Activated CD8-positive, alpha-beta T cell treated with anti-CD3 and anti-CD28 coated beads for 36 hours (primary cell): ENCODE data around the gene BAD. TPM values are rescaled to one million over a fixed set of nuclear protein-coding genes. Genes with fewer than 3 reads are reported as not detected.

Experiments used
- ATAC-seq: fragments of 200-7000 bp; cut with Tn5 transposase; one replicate; pipeline ENCODE4 v1.10.0; 2021; ENCODE audit warnings: mild to moderate bottlenecking, moderate library complexity
- CTCF ChIA-PET: fragments of 350-600 bp; sonication (Branson Sonifier 250); formaldehyde crosslinking; loops from one replicate; lab custom pipeline; 2021; ENCODE audit warnings: antibody characterized with exemption; lab: Charles Lee
- POLR2A ChIA-PET: fragments of 350-600 bp; sonication (Branson Sonifier 250); formaldehyde crosslinking; loops from one replicate; lab custom pipeline; 2021; ENCODE audit warnings: antibody characterized with exemption; lab: Charles Lee
- DNase-seq: peaks from one replicate; pipeline ENCODE4 v3.0.0-alpha.2; 2020
- H3K27ac Mint-ChIP-seq: one replicate; pipeline ENCODE4 v1.8.0; 2021; ENCODE audit warnings: mild to moderate bottlenecking, mixed read lengths
- H3K27me3 Mint-ChIP-seq: one replicate; pipeline ENCODE4 v1.8.0; 2021; ENCODE audit warnings: mixed read lengths
- H3K36me3 Mint-ChIP-seq: one replicate; pipeline ENCODE4 v1.8.0; 2021; ENCODE audit warnings: low read depth, mixed read lengths
- H3K4me1 Mint-ChIP-seq: one replicate; pipeline ENCODE4 v1.8.0; 2021; ENCODE audit warnings: low read depth, mixed read lengths
- H3K4me3 Mint-ChIP-seq: one replicate; pipeline ENCODE4 v1.8.0; 2021; ENCODE audit warnings: mild to moderate bottlenecking, moderate library complexity, mixed read lengths
- H3K9me3 Mint-ChIP-seq: one replicate; pipeline ENCODE4 v1.8.0; 2021; ENCODE audit warnings: mixed read lengths
- intact Hi-C: fragments of 100-400 bp; cut with micrococcal nuclease; formaldehyde crosslinking; loops from one replicate; pipeline ENCODE4 v1.10.0; 2022
- total RNA-seq, 2 experiments: library from RNA; stranded (reverse); gene quantifications; one replicate each; pipeline ENCODE4 v1.2.3, GENCODE V29; 2021
- TF ChIP-seq, protein P1 (sequence below): fragments of 200-600 bp; IDR thresholded peaks from one replicate; pipeline ENCODE4 v1.8.0; 2022; ENCODE audit warnings: antibody characterized with exemption, mild to moderate bottlenecking

The BAD gene
- total RNA-seq, 2 experiments from 2014 or later: 17.2 to 17.7 TPM

DNA sequence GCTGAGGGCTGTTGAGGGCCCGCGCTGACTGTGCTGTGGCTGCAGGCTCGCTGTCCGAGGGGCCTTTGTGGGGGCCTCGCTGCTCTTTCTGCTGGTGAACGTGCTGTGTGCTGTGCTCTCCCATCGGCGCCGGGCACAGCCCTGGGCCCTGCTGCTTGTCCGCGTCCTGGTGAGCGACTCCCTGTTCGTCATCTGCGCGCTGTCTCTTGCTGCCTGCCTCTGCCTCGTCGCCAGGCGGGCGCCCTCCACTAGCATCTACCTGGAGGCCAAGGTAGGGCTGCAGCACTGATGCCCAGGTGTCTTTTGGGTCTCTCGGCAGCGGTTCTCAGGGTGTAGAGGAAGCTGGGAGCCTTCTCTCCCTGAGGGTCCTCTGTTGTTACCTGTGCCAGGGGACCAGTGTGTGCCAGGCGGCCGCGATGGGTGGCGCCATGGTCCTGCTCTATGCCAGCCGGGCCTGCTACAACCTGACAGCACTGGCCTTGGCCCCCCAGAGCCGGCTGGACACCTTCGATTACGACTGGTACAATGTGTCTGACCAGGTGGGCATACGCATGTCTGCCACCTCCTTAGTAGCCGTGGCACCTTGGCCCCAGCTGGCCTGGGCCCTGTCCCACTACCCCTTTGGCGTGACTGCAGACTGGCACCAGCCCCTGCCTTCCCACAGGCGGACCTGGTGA, 3.3 kb upstream of the BAD start:
- peaks cover 17% of the 10 kb centered on the region for H3K4me1 Mint-ChIP-seq
- intact Hi-C loops: no loop called here
- H3K36me3 Mint-ChIP-seq: peaks cover 2% of the 10 kb centered on the region
- CTCF ChIA-PET: interaction anchor here (1.0 to 8.1 kb wide), 2 partner anchors 15 to 81 kb away, joined by 3 to 77 read pairs; partner anchors contain the start of genes CATSPERZ, ESRRA and FERMT3
- H3K27ac Mint-ChIP-seq: no peak overlapping the region
- H3K27me3 Mint-ChIP-seq: peaks cover 13% of the 10 kb centered on the region
- H3K4me3 Mint-ChIP-seq: no peak overlapping the region
- TF ChIP-seq, protein P1, sequence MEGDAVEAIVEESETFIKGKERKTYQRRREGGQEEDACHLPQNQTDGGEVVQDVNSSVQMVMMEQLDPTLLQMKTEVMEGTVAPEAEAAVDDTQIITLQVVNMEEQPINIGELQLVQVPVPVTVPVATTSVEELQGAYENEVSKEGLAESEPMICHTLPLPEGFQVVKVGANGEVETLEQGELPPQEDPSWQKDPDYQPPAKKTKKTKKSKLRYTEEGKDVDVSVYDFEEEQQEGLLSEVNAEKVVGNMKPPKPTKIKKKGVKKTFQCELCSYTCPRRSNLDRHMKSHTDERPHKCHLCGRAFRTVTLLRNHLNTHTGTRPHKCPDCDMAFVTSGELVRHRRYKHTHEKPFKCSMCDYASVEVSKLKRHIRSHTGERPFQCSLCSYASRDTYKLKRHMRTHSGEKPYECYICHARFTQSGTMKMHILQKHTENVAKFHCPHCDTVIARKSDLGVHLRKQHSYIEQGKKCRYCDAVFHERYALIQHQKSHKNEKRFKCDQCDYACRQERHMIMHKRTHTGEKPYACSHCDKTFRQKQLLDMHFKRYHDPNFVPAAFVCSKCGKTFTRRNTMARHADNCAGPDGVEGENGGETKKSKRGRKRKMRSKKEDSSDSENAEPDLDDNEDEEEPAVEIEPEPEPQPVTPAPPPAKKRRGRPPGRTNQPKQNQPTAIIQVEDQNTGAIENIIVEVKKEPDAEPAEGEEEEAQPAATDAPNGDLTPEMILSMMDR: no peak
- DNase-seq: no peak
- POLR2A ChIA-PET: interaction anchor here (1.4 to 1.7 kb wide), 2 partner anchors 17 kb away, joined by 6 read pairs; partner anchors contain the start of gene ESRRA
- ATAC-seq: no peak
- H3K9me3 Mint-ChIP-seq: no peaks in the 10 kb centered on the region

- Mint-ChIP-seq H3K4me1 (peaks cover 18% of the 10 kb centered on the region), H3K36me3 (peaks cover 4% of the 10 kb centered on the region), H3K27ac (peak overlapping the region; percentile 55), H3K27me3 (peaks cover 9% of the 10 kb centered on the region), H3K9me3 (no peaks in the 10 kb centered on the region), H3K4me3 (peak overlapping the region; percentile 80)
- intact Hi-C loops: no loop called here
- ChIA-PET CTCF (interaction anchor here (8.1 kb wide), 1 partner anchor 16 kb away, joined by 77 read pairs; the partner anchor contains the start of genes CATSPERZ and ESRRA), POLR2A (interaction anchor here (1.4 to 1.7 kb wide), 2 partner anchors 16 to 18 kb away, joined by 6 read pairs; partner anchors contain the start of gene ESRRA)
- ATAC-seq (no peak), DNase-seq (no peak)
- TF ChIP-seq, protein P1: no peak
Observed at GRCh38 chr11:64286801-64287159, 2.3 kb upstream of the BAD start.

GRCh38 chr11:64285885-64286800, 1.7 kb upstream of the BAD start:
- Mint-ChIP-seq H3K27ac (peak overlapping the region; percentile 55), H3K9me3 (no peaks in the 10 kb centered on the region), H3K4me3 (peak overlapping the region; percentile 80), H3K4me1 (peaks cover 18% of the 10 kb centered on the region), H3K36me3 (peaks cover 6% of the 10 kb centered on the region), H3K27me3 (peaks cover 9% of the 10 kb centered on the region)
- peak; percentile 49 for DNase-seq
- ChIA-PET CTCF (interaction anchor here (1.7 to 8.1 kb wide), 2 partner anchors 14 to 17 kb away, joined by 5 to 77 read pairs; partner anchors contain the start of genes CATSPERZ and ESRRA), POLR2A (interaction anchor here (1.7 to 4.7 kb wide), 3 partner anchors 9 to 19 kb away, joined by 6 to 47 read pairs (median 6); partner anchors contain the start of gene ESRRA)
- TF ChIP-seq, protein P1: peak; percentile 17
- no peak for ATAC-seq
- intact Hi-C loops: no loop called here

- ChIA-PET POLR2A (interaction anchor here (1.0 to 4.7 kb wide), 11 partner anchors 9 to 99 kb away, joined by 3 to 47 read pairs (median 4); partner anchors contain the start of genes ESRRA, NUDT22, PRDX5 and STIP1), CTCF (interaction anchor here (0.8 to 8.1 kb wide), 6 partner anchors 13 to 81 kb away, joined by 3 to 77 read pairs (median 4); partner anchors contain the start of genes CATSPERZ, ESRRA, PRDX5 and TRMT112)
- DNase-seq (peak; percentile 89), ATAC-seq (peak; percentile 65)
- peaks cover 6% of the 10 kb centered on the region for H3K36me3 Mint-ChIP-seq
- TF ChIP-seq, protein P1: no peak
- no peaks in the 10 kb centered on the region for H3K27me3 Mint-ChIP-seq
- peak within 1 kb of the TSS; percentile 88 for H3K27ac Mint-ChIP-seq
- H3K4me1 Mint-ChIP-seq: peaks cover 15% of the 10 kb centered on the region
- H3K9me3 Mint-ChIP-seq: no peaks in the 10 kb centered on the region
- peak within 1 kb of the TSS; percentile 80 for H3K4me3 Mint-ChIP-seq
- intact Hi-C loops: no loop called here
Observed at GRCh38 chr11:64284962-64285884, 758 bp upstream of the BAD start, which contains the start of gene GPR137. TSS of gene GPR137 (plus strand) at chr11:64285848. CDS start at chr11:64286525, 677 bp downstream.
